Stimulated activated memory B cell treated with anti-CD40 and anti-IgM and Interleukin-4, amounts not matched to agents 10 μg/mL and 1 μg/mL and 100 μg/mL, for 72 hours (primary cell): ENCODE results near the gene ODC1.
A peak's percentile ranks its signal among the peaks of the same experiment; 100 is the strongest.

Experiments
- ATAC-seq: fragments of 150-1000 bp; cut with Tn5 transposase; 2 replicates; pipeline ENCODE4 v1.10.0; 2021
- H3K27ac Mint-ChIP-seq: one replicate; pipeline ENCODE4 v1.8.0; 2022; ENCODE audit warnings: mild to moderate bottlenecking, mixed read lengths
- H3K27me3 Mint-ChIP-seq: one replicate; pipeline ENCODE4 v1.8.0; 2022; ENCODE audit warnings: mixed read lengths
- H3K36me3 Mint-ChIP-seq: one replicate; pipeline ENCODE4 v1.8.0; 2022; ENCODE audit warnings: mixed read lengths
- H3K4me1 Mint-ChIP-seq: one replicate; pipeline ENCODE4 v1.8.0; 2022; ENCODE audit warnings: mixed read lengths
- H3K4me3 Mint-ChIP-seq: one replicate; pipeline ENCODE4 v1.8.0; 2022; ENCODE audit warnings: mild to moderate bottlenecking, moderate library complexity, mixed read lengths
- H3K9me3 Mint-ChIP-seq: one replicate; pipeline ENCODE4 v1.8.0; 2022; ENCODE audit warnings: mixed read lengths

Gene ODC1

DNA sequence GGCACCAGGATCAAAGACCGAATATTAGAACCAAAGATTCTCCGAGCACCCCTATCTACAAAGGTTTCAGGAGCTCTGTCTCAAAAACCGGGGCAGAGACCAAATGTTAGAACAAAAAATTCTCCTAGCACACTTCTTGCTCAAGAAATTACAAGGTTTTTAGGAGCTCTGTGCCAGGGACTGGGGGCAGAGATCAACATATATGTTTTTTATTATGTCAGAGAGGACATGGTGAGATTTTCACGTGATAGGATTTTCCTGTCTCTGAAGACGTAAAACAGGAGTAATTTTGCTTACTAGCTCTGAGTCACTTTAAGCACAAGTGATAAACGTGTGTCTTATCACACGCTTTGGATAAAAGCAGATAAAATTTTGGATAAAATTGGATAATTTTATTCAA lies 34.8 kb upstream of the ODC1 start:
- no peak overlapping the region for H3K27ac Mint-ChIP-seq
- H3K27me3 Mint-ChIP-seq = peaks cover 34% of the 10 kb centered on the region
- H3K4me3 Mint-ChIP-seq = no peak overlapping the region
- H3K36me3 Mint-ChIP-seq = no peaks in the 10 kb centered on the region
- H3K9me3 Mint-ChIP-seq = no peaks in the 10 kb centered on the region
- H3K4me1 Mint-ChIP-seq = peaks cover 13% of the 10 kb centered on the region
- ATAC-seq = no peak

DNA sequence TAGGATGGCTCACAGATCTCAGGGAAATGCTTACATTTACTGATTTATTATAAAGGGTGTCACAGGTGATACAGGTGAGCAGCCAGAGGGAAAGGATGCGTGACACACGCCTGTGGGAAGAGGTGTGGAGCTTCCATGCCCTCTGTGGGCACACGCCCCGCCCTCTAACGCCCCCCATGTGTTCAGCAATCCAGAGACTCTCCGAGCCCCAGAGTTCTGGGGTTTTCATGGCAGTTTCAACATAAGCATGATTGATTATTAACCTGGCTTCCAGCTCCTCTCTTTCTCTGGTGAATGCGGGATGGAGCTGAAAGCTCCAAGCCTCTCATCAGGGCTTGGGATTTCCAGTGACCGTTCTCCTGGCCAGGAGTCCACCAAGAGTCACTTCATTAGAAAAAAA lies 34.3 kb upstream of the ODC1 start:
- Mint-ChIP-seq H3K27ac (no peak overlapping the region), H3K9me3 (no peaks in the 10 kb centered on the region), H3K36me3 (no peaks in the 10 kb centered on the region), H3K4me3 (no peak overlapping the region), H3K4me1 (peaks cover 17% of the 10 kb centered on the region), H3K27me3 (peaks cover 30% of the 10 kb centered on the region)
- no peak for ATAC-seq

DNA sequence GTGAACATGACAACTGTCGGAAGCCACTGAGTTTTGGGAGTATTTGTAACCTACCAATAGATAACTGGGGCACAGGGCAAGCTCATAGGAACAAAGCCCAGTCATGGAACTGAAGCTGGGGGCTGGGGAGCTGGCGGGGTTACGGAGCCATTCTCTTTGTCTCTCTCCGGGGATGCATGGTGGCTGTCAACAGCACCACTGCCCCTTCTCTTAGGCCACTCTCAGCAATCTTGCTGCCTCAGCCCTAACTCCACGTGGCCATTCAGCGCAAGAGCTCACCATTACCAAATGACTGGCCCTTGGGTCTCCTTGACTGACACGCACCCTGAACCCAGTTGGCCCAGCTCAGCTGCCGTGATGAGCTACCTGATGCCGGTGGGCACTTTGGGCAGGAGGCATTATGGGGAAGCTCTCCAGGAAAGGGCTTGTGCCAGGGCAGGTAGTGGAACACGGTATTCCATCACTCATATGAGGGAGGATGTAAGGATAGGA lies 33.6 kb upstream of the ODC1 start:
- Mint-ChIP-seq H3K9me3 (no peaks in the 10 kb centered on the region), H3K27ac (no peak overlapping the region), H3K36me3 (no peaks in the 10 kb centered on the region), H3K4me3 (no peak overlapping the region), H3K4me1 (peaks cover 21% of the 10 kb centered on the region), H3K27me3 (peaks cover 22% of the 10 kb centered on the region)
- no peak for ATAC-seq

DNA sequence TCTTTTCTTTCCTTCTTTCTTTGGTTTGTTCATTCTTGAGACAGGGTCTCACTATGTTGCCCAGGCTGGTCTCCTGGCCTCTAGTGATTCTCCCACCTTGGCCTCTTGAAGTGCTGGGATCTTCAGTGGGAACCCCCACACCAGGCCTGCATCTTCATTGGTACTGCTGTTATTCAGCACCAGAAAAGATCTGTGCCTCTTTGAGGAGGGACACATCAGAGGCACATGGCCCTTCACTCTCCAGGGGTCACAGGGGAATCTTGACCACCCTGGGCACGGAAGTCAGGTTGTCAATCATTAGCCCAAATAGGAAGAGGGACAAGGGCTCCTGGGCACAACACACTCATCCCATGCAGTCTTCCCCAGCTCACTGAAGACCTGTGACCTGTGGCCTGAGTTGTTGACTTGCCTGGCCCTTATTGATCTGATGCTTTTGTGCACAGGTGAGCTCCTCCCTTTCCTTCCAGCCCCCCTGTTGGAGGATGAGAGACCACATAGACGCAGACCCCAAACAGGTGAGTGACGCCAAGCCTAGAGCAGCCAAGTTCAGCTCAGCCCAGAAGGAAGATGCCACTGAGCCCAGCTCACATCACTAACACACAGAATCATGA lies 33.0 kb upstream of the ODC1 start:
- Mint-ChIP-seq H3K9me3 (no peaks in the 10 kb centered on the region), H3K36me3 (no peaks in the 10 kb centered on the region), H3K4me1 (peaks cover 21% of the 10 kb centered on the region), H3K27me3 (peaks cover 22% of the 10 kb centered on the region), H3K27ac (peak overlapping the region; percentile 8), H3K4me3 (no peak overlapping the region)
- no peak for ATAC-seq

DNA sequence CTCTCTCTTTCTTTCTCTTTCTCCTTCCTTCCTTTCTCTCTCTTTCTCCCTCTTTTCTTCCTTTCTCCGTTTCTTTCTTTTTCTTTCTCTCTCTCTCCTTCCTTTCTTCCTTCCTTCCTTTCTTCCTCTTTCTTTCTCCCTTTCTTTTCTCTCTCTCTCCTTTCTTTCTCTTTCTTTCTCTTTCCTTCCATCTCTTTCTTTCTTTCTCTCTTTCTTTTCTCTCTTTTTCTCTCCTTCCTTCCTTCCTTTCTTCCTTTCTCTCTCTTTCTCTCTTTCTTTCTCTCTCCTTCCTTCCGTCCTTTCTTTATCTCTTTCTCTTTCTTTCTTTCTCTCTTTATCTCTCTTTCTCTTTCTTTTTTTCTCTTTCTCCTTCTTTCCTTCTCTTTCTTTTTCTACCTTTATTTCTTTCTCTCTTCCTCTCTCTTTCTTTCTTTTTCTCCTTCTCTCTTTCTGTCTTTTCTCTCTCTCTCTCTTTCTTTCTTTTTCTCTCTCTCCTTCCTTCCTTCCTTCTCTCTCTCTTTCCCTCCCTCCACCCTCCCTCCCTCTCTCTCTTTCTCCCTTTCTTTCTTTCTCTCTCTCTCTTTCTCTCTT lies 32.3 kb upstream of the ODC1 start:
- H3K27ac Mint-ChIP-seq = peak overlapping the region; percentile 8

DNA sequence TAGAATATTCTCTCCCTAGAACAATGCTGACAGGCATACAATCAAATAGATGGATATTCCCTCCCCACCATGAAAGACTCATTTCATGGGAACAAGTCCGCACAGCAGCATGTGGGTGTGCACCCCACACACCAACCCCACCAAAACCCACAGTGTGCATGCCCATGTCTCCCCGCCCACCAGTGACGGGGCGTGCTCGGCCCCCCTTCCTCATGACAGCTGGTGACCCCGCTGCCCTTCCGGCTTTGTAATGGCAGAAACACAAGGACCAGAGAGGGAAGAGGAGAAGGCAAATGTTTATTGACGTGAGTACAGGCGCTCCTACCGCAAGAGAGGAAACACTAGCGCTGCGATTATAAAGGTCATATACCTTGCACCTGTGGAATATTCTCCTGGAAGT lies 30.8 kb upstream of the ODC1 start:
- H3K27me3 Mint-ChIP-seq = peaks cover 33% of the 10 kb centered on the region
- H3K9me3 Mint-ChIP-seq = no peaks in the 10 kb centered on the region
- H3K4me3 Mint-ChIP-seq = no peak overlapping the region
- H3K36me3 Mint-ChIP-seq = no peaks in the 10 kb centered on the region
- no peak for ATAC-seq
- H3K4me1 Mint-ChIP-seq = peaks cover 21% of the 10 kb centered on the region
- no peak overlapping the region for H3K27ac Mint-ChIP-seq

More for the DNA sequence above, 32.3 kb upstream of the ODC1 start:
- no peak for ATAC-seq
- Mint-ChIP-seq H3K27me3 (peaks cover 22% of the 10 kb centered on the region), H3K36me3 (no peaks in the 10 kb centered on the region), H3K4me3 (no peak overlapping the region), H3K4me1 (peaks cover 21% of the 10 kb centered on the region), H3K9me3 (no peaks in the 10 kb centered on the region)

DNA sequence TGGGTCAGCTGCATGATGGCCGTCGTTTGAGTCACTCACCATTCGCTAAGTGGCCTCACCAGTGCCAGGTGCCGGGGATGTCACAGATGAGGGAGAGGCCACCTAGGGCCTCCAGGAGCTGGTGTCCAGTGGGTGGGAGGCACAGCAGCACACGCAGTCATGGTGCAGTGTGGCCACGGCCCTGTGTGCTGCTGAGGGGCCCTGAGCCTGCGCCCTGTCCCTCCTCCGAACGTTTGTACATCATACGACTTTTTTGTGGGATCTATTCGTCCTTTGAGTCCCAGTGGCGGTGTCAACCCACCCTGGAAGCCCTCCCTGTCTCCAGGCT lies 30.1 kb upstream of the ODC1 start:
- no peak overlapping the region for H3K4me3 Mint-ChIP-seq
- no peaks in the 10 kb centered on the region for H3K9me3 Mint-ChIP-seq
- peaks cover 21% of the 10 kb centered on the region for H3K4me1 Mint-ChIP-seq
- ATAC-seq = no peak
- H3K36me3 Mint-ChIP-seq = no peaks in the 10 kb centered on the region
- no peak overlapping the region for H3K27ac Mint-ChIP-seq
- H3K27me3 Mint-ChIP-seq = peaks cover 33% of the 10 kb centered on the region

DNA sequence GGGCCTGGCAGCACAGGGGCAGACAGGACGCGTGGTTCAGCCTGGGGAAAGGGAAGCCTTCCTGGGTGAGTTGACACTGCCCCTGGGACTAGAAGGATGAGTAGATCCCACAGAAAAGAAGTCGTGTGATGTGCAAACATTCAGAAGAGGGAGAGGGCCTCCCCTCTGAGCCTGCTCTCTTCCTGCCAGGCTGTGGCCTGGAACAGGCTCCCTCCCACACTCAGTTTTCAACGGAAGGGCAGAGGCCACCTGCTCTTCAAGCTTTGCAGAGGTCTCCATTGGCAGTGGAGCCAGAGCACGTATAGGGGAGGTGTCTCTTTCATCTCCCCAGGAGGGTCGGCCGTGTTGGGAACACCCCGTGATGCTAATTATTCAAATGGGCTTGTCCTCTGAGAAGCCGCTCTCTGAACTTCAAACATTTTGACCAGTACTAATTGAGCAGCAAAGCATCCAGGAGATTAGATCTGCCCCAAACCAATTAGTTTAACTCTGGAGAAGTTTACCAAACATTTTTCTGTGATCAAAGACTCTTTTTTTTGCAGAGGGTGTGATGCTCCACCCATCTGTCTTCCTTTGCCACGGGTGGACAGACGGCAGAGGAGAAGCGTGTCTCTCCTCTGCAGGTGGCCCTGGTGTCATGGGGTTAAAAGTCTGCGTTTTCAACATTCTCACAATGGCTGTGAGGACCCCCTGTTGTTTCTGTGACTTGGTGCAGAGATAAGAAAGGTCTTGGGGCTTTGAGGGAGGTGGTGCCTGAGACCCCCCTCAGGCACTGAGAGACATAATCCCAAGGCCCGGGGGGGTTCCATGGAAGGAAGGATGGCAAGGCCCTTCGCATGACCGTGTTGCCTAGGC lies 29.5 kb upstream of the ODC1 start:
- peaks cover 21% of the 10 kb centered on the region for H3K4me1 Mint-ChIP-seq
- H3K4me3 Mint-ChIP-seq = no peak overlapping the region
- H3K27ac Mint-ChIP-seq = no peak overlapping the region
- peaks cover 33% of the 10 kb centered on the region for H3K27me3 Mint-ChIP-seq
- H3K9me3 Mint-ChIP-seq = no peaks in the 10 kb centered on the region
- ATAC-seq = no peak
- no peaks in the 10 kb centered on the region for H3K36me3 Mint-ChIP-seq

DNA sequence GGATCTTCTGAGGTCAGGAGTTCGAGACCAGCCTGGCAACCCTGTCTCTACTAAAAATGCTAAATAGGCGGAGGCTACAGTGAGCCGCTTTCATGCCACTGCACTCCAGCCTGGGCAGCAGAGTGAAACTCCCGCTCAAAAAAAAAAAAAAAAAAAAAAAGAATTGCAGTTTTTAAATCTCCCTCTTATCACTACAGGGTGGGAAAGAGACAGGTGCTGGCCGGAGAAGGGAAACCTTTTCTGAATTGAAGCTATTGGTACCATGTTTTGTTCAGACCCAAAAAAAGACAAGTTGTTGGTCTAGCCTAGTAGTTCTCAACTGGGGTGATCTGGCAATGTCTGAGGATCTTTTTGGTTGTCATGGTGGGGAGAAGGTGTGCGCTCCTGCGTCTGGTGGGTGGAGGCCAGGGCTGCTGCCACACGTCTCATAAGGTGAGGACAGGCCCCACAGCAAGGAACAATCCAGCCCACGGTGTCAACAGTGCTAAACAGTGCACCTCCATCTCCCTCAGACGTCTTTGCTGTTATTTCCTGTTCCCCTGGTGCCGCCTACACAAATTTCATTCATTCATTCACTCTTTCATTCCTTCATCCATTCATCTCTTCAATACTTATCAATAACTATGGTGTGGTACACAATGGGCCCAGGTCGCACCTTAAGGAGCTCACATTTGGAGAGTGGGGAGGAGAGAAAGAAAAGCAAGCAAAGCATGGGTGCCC lies 28.8 kb upstream of the ODC1 start:
- ATAC-seq = no peak
- no peak overlapping the region for H3K27ac Mint-ChIP-seq
- peaks cover 21% of the 10 kb centered on the region for H3K4me1 Mint-ChIP-seq
- H3K4me3 Mint-ChIP-seq = no peak overlapping the region
- no peaks in the 10 kb centered on the region for H3K36me3 Mint-ChIP-seq
- peaks cover 27% of the 10 kb centered on the region for H3K27me3 Mint-ChIP-seq
- H3K9me3 Mint-ChIP-seq = no peaks in the 10 kb centered on the region

DNA sequence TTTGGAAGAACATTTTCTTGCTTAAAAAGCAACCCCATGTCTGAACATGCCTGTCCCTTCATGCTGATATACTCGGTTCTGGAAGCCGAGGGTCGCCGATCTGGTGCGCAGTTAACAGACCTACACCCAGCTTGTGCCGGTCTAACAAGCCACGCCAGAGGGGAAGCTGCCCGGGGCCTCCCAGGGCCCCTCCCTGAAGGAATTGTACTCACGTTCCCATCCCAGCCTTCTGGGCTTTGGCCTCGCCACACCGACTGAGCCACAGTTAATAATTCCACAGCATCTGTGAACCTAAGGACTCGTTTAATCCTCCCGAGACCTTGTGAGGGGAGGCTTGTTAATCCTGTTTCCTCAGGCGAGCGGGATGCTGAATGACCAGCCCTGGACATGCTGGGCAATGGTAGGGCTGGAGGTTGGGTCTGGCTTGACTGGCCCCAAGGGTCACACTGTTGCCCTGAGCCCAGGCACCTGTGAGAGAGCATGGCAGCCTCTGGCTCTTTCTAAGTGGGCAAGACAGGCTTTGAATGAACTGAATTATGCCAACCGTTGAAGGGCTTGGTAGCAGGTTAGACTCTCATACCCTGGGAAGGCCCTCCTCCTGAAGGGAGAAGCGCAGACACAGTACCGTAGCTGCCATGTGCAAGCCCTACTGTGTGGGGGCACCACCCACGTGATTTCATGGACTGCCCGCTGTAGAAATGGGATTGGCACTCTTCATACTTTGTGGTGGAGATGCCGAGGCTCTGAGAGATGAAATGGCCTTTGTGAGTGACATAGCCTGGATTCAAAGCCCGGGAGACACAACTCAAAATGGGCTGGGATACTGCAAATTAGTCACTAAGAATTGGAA lies 27.9 kb upstream of the ODC1 start:
- Mint-ChIP-seq H3K27me3 (peaks cover 21% of the 10 kb centered on the region), H3K4me1 (peaks cover 20% of the 10 kb centered on the region), H3K27ac (no peak overlapping the region), H3K9me3 (no peaks in the 10 kb centered on the region), H3K36me3 (no peaks in the 10 kb centered on the region), H3K4me3 (no peak overlapping the region)
- no peak for ATAC-seq

DNA sequence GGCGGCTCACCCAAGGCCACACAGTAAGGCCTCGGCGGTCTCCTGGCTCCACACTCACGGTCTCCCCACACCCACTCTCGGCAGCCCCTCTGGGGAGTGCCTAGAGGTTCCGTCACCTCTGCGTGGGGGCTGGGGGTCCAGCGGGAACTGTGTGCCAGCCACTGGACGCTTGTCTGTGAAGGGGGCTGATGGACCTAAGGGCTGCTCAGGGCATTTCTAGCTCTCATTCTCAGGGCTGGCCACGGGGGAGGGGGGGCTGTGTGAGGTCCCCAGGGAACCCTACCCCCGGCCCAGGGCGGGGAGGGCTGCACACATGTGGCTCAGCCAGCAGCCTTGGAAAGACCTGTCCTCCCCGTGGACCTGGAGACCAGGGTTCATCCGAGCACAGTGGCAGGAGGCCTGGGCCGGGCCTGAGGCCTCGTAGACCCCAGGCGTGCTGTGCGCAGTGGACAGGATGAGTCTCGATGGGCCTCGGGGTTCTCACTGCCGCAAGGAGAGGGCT lies 27.1 kb upstream of the ODC1 start:
- Mint-ChIP-seq H3K36me3 (no peaks in the 10 kb centered on the region), H3K27me3 (peaks cover 13% of the 10 kb centered on the region), H3K4me1 (peaks cover 13% of the 10 kb centered on the region), H3K27ac (no peak overlapping the region), H3K9me3 (no peaks in the 10 kb centered on the region), H3K4me3 (no peak overlapping the region)
- no peak for ATAC-seq

DNA sequence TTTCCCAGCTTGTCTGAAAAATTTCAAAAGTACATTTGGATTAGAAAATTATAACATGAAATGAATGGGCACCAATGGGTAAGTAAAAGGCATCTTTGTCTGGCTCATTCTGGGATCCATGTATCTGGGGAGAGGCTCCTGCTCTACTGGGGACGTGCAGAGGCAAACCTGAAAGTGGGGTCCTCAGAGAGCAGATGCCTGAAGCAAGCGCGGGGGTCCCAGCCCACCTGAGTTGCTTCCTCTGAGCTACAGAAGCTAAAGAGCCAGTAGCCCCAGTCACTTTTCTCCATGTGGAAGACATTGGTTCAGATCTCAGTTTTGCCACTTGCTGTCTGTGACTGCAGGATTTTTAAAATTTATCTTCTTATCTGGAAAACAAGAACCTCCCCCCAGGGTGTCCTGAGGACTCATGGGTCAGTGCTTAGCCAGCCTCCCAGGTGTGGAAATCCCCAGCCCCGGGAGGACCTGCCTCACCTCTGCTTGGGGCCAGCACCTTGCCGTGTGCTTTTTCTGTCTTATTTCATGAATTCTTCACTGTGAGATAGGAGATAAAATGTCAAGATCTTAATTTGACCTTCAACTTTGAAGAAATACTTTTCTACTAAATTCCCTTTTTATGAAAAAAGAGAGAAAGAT lies 25.1 kb upstream of the ODC1 start:
- Mint-ChIP-seq H3K9me3 (no peaks in the 10 kb centered on the region), H3K36me3 (no peaks in the 10 kb centered on the region), H3K27me3 (peaks cover 19% of the 10 kb centered on the region), H3K4me1 (peaks cover 9% of the 10 kb centered on the region), H3K4me3 (no peak overlapping the region), H3K27ac (no peak overlapping the region)
- no peak for ATAC-seq

DNA sequence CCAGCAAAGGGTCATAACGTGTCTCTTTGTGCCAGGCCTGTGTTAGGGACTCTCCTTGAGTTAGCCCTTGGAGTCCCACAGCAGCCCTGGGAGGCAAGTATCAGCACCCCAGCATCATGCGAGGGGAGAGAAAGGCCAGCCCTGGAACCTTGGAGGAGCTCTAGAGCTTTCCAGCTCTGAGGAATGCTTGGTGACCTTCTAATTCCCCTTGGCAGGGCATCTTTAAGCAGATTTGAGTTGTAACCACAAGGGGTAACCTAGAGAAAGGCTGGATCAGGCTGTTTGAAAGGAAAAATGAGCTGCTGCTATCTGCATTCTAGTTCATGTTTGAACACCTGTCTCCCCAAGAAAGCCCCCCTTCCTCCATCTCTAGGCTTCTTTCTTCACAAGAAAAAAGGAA lies 23.8 kb upstream of the ODC1 start:
- Mint-ChIP-seq H3K27ac (no peak overlapping the region), H3K9me3 (no peaks in the 10 kb centered on the region), H3K4me3 (no peak overlapping the region), H3K36me3 (no peaks in the 10 kb centered on the region), H3K27me3 (peaks cover 19% of the 10 kb centered on the region), H3K4me1 (no peaks in the 10 kb centered on the region)
- no peak for ATAC-seq

DNA sequence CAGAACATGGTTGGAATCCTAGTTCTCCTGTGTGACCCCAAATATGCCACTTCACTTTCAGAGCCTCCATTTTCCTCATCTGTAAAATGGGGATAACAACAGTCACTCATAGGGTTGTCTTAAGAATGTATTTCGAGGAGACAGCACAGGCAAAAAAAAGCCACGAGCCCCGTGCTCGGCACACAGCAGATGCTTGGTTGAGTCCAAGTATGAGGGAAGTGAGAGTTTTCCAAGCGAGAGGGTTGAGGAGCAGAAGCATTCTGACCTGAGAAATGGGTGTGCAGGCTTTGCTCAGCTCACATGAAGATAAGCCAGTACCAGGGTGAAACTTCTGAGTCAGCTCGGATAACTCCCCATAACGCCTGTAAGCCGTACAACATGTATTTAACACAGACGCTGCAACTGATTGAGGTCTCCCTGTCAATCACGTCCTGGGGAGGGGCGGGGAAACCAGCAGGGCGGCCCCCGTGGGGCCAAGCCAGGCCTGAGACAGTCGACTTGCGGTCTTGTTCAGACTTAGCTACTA lies 23.0 kb upstream of the ODC1 start:
- H3K4me3 Mint-ChIP-seq = no peak overlapping the region
- no peak overlapping the region for H3K27ac Mint-ChIP-seq

More for the DNA sequence above, 23.0 kb upstream of the ODC1 start:
- Mint-ChIP-seq H3K4me1 (no peaks in the 10 kb centered on the region), H3K36me3 (no peaks in the 10 kb centered on the region), H3K27me3 (peaks cover 19% of the 10 kb centered on the region), H3K9me3 (no peaks in the 10 kb centered on the region)
- no peak for ATAC-seq
